GM19240 (cell line): ENCODE results near the gene DDIT3.

Experiments
- DNase-seq: peaks from one replicate; pipeline ENCODE4 v3.0.0; 2011; ENCODE audit warnings: low spot score; ENCODE audit not compliant: insufficient read length

The DDIT3 gene

GRCh38 chr12:57547288-57548012, 27.1 kb upstream of the DDIT3 start:
- no peak for DNase-seq

DNA sequence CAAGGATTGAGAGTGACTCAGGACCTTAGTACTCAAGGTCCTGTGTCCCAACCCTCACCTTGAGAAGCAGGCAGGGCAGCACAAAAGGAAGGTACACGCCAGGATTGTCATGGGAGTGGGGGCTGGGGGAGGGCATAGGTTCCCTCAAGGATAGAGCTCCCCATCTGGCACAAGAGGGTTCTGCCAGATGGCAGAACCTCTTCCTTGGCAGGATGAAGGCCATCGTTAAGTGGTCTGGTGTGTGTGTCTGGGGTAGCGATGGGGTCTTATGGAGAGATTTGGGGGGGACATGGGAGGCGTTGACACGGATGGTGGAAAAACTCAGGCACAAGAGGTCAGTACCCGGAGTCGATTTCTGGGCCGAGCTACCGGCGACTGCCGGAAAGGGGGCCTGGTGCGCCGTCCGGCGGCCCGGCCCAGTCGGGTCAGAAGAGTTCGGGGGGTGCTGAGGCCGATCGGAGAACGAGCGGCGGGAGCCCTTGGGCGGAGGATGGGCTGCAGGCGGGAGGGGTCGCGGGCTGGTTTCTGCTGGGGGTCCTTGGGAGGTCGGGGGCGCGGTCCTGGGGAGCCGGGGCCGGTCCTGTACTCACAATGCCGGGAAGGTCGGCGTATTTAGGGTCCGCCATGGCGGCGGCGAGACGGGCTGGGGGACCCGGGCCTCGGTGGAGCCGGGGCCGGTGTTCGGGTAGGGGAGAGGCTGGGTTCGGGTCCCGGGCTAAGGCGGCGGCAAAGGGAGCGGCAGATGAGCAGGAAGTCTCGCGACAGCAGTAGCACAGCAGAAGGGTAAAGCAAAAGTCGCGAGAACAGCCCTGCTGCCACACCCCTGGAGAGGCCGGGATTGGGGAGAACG, 26.3 kb upstream of the DDIT3 start, which contains the start of gene DCTN2:
Gene DCTN2 (minus strand): TSS at position 755 of the 850 bp plus-strand sequence. CDS start 129 bp downstream, at position 626.
- peak; percentile 100 for DNase-seq

DNA sequence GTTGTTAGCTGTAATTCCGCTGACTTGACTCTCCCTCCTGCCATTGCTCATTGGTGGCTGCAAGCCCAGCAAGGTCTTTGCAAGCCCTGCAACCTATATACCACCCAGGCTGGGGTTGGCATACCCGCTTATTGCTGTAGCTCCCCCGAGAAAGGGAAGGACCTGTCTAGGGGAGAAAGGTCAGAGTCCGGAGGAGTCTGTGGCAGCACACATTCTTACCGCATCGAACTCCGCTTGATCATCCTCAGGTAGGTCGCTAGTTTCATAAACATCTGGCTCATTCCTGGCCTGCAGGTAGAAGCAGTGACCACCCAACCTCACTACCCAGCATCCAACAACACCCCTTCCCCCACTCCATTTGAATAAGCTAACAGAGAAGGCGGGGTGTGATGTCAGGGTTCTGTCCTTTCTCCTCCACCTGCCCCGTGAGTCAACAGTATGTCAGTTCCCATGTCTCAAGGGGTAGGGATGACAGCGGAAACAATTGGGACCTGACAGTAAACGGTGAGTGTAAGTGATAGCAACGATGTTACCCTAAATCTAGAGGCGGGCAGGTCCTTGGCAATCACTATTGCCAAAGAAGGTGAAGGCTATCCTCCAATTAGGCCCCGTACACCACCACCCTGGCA, 25.6 kb upstream of the DDIT3 start:
- no peak for DNase-seq

GRCh38 chr12:57543581-57543980, 23.3 kb upstream of the DDIT3 start:
- DNase-seq = no peak

GRCh38 chr12:57541717-57542116, 21.4 kb upstream of the DDIT3 start:
- DNase-seq = no peak

DNA sequence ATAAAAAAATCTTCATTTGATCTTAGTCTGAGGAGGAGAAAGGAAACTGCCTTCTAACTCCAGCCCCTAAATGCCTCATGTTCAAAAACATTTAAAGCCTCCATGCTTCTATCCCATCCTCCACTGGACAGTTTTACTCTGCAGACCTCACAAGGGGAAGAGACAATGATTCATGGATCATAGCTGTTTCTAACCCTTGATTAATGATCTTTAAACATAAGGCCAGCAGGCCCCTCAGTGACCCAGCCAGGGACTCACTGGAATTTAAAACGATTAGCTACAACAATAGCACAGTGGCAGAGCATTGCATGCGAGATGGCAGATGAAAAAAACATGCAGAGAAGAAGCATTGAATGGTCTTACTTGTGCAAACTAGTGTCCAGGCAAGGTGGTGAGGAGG, 20.7 kb upstream of the DDIT3 start:
- DNase-seq = no peak

- no peak for DNase-seq
These were observed 18.9 kb upstream of the DDIT3 start for GRCh38 chr12:57539134-57539768.

DNA sequence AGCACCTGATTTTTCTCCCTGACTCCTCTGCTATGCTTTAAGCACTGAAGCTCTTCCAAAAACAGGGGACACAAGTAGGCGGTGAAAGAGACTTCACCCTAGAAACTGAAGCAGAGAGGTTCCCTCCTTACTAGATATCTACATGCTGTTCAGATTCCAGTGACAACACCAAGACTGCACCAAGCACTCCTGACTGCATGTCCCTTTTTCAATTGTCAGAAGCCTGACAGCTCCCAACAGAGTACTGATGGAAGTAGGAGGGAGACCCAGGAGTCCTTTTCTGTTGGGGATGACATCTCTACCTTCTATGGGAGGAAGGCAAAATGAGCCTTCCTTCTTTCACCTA, 16.3 kb upstream of the DDIT3 start:
- no peak for DNase-seq

DNA sequence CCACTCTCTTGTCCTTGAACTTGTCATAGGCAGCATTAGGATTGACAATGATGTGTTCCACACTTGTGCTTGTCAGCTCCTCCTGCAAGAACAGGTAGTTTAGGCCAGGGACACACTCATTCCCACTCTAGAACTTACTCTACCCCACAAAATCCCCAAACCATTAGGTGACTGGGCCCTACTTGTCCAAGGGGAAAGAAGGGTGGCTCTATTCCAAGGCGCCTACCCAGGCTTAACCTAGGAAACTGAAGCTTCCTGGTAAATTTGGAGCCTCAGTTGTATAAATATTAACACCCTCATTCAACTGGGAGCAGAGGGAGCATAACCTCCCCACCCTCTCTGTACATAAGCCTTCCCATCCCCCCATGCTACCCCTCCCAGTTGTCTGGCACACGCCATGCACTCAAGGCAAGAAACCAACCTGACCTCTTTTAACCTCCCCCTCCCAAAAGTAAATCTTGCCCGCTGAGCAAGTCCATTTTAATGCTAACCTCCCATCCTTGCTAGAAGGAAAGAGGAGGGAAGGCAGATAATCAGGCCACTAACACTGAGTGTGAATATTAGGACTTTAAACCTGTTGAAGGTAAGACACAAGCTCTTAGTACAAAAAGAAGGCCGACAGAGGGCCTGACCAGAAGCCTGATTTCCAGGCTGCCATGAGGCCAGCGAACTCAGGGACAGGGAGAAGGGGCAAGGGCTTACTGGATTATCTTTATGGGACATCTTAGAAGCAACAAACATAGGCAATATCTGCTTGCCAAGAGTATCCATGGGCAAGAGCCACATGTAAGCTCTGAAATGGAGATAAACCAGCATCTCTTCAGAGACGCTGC, 15.7 kb upstream of the DDIT3 start:
- no peak for DNase-seq

GRCh38 chr12:57534991-57535543, 14.8 kb upstream of the DDIT3 start:
- no peak for DNase-seq

DNA sequence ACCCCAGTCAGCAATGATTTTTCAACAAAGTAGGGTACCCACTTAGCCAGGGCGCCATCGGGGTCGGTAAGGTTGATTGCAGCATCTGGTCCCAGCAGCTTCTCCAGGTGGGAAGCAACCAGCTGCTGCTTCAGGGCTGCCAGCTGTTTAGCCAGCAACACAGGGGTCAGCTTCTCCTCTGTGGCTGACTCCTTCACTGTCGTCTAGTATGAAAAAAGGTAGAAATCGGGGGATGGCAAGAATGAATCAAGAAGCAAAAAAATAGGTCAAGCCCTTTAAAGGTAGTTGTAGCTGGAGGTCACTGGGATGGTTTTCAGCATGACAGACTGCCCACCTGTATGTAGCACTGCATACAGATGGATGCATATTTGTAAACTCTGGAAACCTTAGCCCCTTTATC, 13.9 kb upstream of the DDIT3 start:
- no peak for DNase-seq

- DNase-seq = no peak
These were observed 12.8 kb upstream of the DDIT3 start for GRCh38 chr12:57533108-57533507.

DNA sequence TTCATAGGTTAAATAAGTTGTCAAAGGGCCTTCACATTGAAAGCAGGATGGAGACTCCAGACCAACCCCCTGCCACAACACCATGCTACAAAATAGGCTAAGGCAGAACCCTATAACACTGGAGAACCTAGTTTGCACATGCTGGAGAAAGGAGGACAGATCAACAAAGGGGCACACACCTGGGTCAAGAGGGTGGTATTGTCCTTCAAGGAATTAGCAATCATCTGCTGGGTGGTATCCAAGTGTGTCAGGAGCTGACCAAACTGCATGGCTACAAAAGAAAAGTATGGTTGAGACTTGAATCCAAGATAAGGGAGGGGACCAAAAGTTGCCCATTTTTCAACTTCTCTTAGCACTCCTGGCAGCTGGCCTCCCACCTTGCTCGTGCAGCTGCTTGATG, 11.5 kb upstream of the DDIT3 start:
- DNase-seq = no peak

GRCh38 chr12:57530396-57531142, 10.3 kb upstream of the DDIT3 start:
- DNase-seq = no peak

GRCh38 chr12:57529831-57530230, 9.5 kb upstream of the DDIT3 start:
- no peak for DNase-seq

GRCh38 chr12:57528831-57529555, 8.7 kb upstream of the DDIT3 start:
- DNase-seq = no peak

DNA sequence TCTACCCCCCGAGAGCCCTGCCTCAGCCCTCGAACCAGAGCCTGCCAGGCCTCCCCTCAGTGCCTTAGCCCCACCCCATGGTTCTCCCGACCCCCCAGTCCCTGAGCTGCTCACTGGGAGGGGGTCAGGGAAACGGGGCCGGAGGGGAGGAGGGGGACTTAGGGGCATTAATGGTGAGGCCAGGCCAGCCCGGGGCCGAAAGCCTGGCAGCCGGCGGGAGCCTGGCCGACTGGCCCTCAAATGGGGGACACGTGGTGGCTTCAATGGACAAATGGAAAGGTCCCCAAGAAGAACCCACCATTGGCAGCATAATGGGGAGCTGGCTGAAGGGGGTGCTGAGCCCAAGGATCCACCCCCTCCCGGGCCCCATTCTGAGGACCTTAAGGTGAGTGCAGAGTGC, 7.9 kb upstream of the DDIT3 start:
- DNase-seq = no peak

GRCh38 chr12:57527184-57527583, 6.9 kb upstream of the DDIT3 start:
- DNase-seq = no peak

GRCh38 chr12:57526477-57527126, 6.3 kb upstream of the DDIT3 start:
- DNase-seq = no peak
